Fibroblast of lung (primary cell): ENCODE results near the gene SLC19A3.

Source experiments
- EZH2 ChIP-seq: IDR thresholded peaks from 2 replicates; pipeline ENCODE4 v1.5.1; 2012; ENCODE audit warnings: low read length, control low read depth, mild to moderate bottlenecking; ENCODE audit errors: missing control alignments
- TF ChIP-seq, protein P1 (sequence below), 2 donors: IDR thresholded peaks in 1 of 2; conservative IDR thresholded peaks in 1 of 2; 1 replicate in 1 of 2; 2 replicates in 1 of 2; pipeline ENCODE4 v1.5.1; 2011 to 2012; ENCODE audit warnings: low read length in 2 of 2, control low read depth in 1 of 2, inconsistent platforms in 1 of 2, low read depth in 1 of 2, mild to moderate bottlenecking in 1 of 2

DNA sequence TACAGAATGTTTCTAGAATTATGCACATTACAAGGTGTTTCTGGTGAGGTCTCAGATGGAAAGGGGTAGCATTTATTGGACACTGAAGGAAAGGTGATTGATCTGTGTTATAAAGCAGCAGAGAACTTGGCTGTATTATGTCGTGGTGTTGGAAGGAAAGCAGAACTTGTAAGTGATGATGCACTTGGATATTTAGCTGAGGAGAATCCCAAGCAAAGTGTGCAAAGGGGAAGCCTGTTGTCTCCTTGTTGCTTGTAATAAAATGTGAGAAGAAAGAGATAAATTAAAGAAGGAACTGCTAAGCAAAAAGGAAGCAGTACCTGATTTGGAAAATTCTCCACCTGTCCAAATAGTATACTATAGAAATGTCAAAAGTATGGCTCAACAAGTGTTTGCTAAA lies 63.4 kb downstream of the SLC19A3 start:
- TF ChIP-seq, protein P1, sequence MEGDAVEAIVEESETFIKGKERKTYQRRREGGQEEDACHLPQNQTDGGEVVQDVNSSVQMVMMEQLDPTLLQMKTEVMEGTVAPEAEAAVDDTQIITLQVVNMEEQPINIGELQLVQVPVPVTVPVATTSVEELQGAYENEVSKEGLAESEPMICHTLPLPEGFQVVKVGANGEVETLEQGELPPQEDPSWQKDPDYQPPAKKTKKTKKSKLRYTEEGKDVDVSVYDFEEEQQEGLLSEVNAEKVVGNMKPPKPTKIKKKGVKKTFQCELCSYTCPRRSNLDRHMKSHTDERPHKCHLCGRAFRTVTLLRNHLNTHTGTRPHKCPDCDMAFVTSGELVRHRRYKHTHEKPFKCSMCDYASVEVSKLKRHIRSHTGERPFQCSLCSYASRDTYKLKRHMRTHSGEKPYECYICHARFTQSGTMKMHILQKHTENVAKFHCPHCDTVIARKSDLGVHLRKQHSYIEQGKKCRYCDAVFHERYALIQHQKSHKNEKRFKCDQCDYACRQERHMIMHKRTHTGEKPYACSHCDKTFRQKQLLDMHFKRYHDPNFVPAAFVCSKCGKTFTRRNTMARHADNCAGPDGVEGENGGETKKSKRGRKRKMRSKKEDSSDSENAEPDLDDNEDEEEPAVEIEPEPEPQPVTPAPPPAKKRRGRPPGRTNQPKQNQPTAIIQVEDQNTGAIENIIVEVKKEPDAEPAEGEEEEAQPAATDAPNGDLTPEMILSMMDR (conservative IDR thresholded peaks at IDR 0.05 in 1 of 2, IDR thresholded peaks at IDR 0.05 in 1 of 2; ENCODE audit: low read depth in 1 of 2, low read length in 2 of 2) = no peak
- TF ChIP-seq EZH2 = no peak
